BLaER1 treated with 17β-estradiol and CSF1 and Interleukin-3, amounts not matched to agents 10 nM and 100 nM (cell line): ENCODE results near the gene RFX1.

Experiments used
- H3K27ac ChIP-seq, 11 experiments: shearing (Covaris generic); formaldehyde crosslinking; 2 replicates each; pipeline ENCODE4 v1.8.1; 2022
- H3K27me3 ChIP-seq, 11 experiments: shearing (Covaris generic); formaldehyde crosslinking; 2 replicates each; pipeline ENCODE4 v1.8.1; 2022
- H3K36me3 ChIP-seq, 11 experiments: shearing (Covaris generic); formaldehyde crosslinking; 2 replicates each; pipeline ENCODE4 v1.8.1; 2022
- H3K4me1 ChIP-seq, 10 experiments: shearing (Covaris generic); formaldehyde crosslinking; 2 replicates each; pipeline ENCODE4 v1.8.1; 2022
- H3K4me2 ChIP-seq, 11 experiments: shearing (Covaris generic); formaldehyde crosslinking; 2 replicates each; pipeline ENCODE4 v1.8.1; 2022
- H3K4me3 ChIP-seq, 10 experiments: shearing (Covaris generic); formaldehyde crosslinking; 2 replicates each; pipeline ENCODE4 v1.8.1; 2022
- H3K9ac ChIP-seq, 11 experiments: shearing (Covaris generic); formaldehyde crosslinking; 2 replicates each; pipeline ENCODE4 v1.8.1; 2022
- H3K9me3 ChIP-seq, 11 experiments: shearing (Covaris generic); formaldehyde crosslinking; replicated peaks in 1 of 11; 2 replicates each; pipeline ENCODE4 v1.8.1; 2022
- H4K20me1 ChIP-seq, 11 experiments: shearing (Covaris generic); formaldehyde crosslinking; 2 replicates each; pipeline ENCODE4 v1.8.1; 2022
- Cebpa-rat ChIP-seq, 11 experiments: shearing (Covaris generic); IDR thresholded peaks; 2 replicates each; pipeline ENCODE4 v1.8.1; 2022

The RFX1 gene

DNA sequence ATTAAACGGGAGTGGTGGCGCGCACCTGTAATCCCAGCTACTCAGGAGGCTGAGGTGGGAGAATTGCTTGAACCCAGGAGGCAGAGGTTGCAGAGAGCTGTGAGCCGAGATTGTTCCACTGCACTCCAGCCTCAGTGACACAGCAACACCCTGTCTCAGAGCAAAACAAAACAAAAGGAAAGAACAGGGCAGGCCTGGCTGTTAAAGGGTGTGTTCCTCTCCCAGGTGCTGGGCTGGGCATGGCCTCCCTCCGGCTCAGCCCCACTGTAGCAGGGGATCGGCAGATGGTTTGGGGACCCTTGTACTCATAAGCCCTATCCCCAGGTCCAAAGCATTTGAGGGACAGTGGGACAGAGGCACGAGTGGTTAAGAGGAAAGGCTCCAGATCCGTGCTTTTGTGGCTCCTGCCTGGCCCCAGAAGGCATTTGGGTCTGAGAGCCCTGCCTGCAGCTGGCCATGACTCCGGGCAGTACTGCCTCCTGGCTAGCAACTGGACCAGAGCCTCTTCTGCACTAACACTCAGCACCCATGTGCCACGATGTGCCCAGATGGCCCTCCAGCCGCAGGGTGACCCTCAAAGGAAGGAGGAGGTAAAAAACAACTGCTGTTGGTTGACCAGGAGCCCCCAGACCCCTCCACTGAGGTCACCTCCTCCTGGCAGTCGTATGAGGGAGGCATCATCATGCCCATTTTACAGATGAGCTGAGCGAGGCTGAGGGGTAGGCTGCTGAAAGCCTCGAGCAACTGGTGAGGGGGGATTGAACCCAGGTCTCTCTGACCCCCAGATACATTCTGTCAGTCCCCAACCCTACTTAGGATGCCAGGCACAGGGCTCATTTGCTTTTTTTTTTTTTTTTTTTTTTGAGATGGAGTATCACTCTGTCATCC, 10.0 kb downstream of the RFX1 start:
- peaks cover 9 to 14% (median 12%) of the 10 kb centered on the region in 11 experiments for H3K9me3 ChIP-seq

GRCh38 chr19:13995017-13995728, 10.9 kb downstream of the RFX1 start:
- Histone ChIP-seq H3K4me3 (no peak overlapping the region), H3K36me3 (peaks cover 31 to 81% (median 64%) of the 10 kb centered on the region in 11 experiments), H3K9ac (peak overlapping the region in 1 of 11 experiments; percentile 42; a peak in 3 of 22 replicates), H4K20me1 (peaks cover 0 to 17% (median 0%) of the 10 kb centered on the region in 11 experiments; a peak in 1 of 22 replicates), H3K9me3 (peaks cover 9 to 14% (median 12%) of the 10 kb centered on the region in 11 experiments), H3K4me2 (no peak overlapping the region), H3K4me1 (peaks cover 3 to 34% (median 21%) of the 10 kb centered on the region in 10 experiments; a peak in 19 of 20 replicates), H3K27ac (peak overlapping the region in 4 of 11 experiments; percentile 3 to 27 (median 5); a peak in 2 of 22 replicates), H3K27me3 (no peaks in the 10 kb centered on the region)
- no peak for TF ChIP-seq Cebpa-rat (IDR thresholded peaks at IDR 0.05)

More for the DNA sequence above, 10.0 kb downstream of the RFX1 start:
- Histone ChIP-seq H3K4me3 (no peak overlapping the region), H3K9ac (peak overlapping the region in 1 of 11 experiments; percentile 24; a peak in 2 of 22 replicates), H3K27ac (peak overlapping the region in 1 of 11 experiments; percentile 14; a peak in 1 of 22 replicates), H4K20me1 (peaks cover 0 to 17% (median 0%) of the 10 kb centered on the region in 11 experiments; a peak in 1 of 22 replicates), H3K27me3 (no peaks in the 10 kb centered on the region), H3K4me2 (no peak overlapping the region), H3K36me3 (peaks cover 31 to 76% (median 60%) of the 10 kb centered on the region in 11 experiments), H3K4me1 (peaks cover 12 to 40% (median 27%) of the 10 kb centered on the region in 10 experiments)
- TF ChIP-seq Cebpa-rat (IDR thresholded peaks at IDR 0.05): no peak

GRCh38 chr19:13993590-13994300, 12.4 kb downstream of the RFX1 start:
- H3K9ac ChIP-seq: peak overlapping the region in 3 of 11 experiments; percentile 13 to 54 (median 18); a peak in 2 of 22 replicates
- H4K20me1 ChIP-seq: peaks cover 0 to 17% (median 0%) of the 10 kb centered on the region in 11 experiments; a peak in 1 of 22 replicates
- peaks cover 20 to 74% (median 56%) of the 10 kb centered on the region in 11 experiments for H3K36me3 ChIP-seq
- H3K27me3 ChIP-seq: no peaks in the 10 kb centered on the region
- H3K4me3 ChIP-seq: no peak overlapping the region
- TF ChIP-seq Cebpa-rat (IDR thresholded peaks at IDR 0.05): no peak
- peaks cover 0 to 44% (median 27%) of the 10 kb centered on the region in 10 experiments; a peak in 17 of 20 replicates for H3K4me1 ChIP-seq
- peak overlapping the region in 4 of 11 experiments; percentile 8 to 36 (median 26); a peak in 4 of 22 replicates for H3K4me2 ChIP-seq
- H3K9me3 ChIP-seq: peaks cover 1 to 3% (median 2%) of the 10 kb centered on the region in 11 experiments; a peak in 20 of 22 replicates
- peak overlapping the region in 4 of 11 experiments; percentile 11 to 39 (median 23); a peak in 5 of 22 replicates for H3K27ac ChIP-seq

GRCh38 chr19:13992025-13992424, 14.1 kb downstream of the RFX1 start:
- no peak for TF ChIP-seq Cebpa-rat (IDR thresholded peaks at IDR 0.05)
- no peak overlapping the region for H3K4me3 ChIP-seq
- no peaks in the 10 kb centered on the region for H3K9me3 ChIP-seq
- H3K4me2 ChIP-seq: 0 out of 22 replicates have a peak overlapping the region, but pooled peaks of 2 of the 11 experiments have one; percentile 21 to 38
- peaks cover 17 to 57% (median 47%) of the 10 kb centered on the region in 11 experiments for H3K36me3 ChIP-seq
- H3K9ac ChIP-seq: 0 out of 22 replicates have a peak overlapping the region, but pooled peaks of 1 of the 11 experiments have one; percentile 5
- H3K27ac ChIP-seq: no peak overlapping the region
- peaks cover 15 to 55% (median 44%) of the 10 kb centered on the region in 10 experiments for H3K4me1 ChIP-seq
- no peaks in the 10 kb centered on the region for H3K27me3 ChIP-seq
- peaks cover 0 to 9% (median 0%) of the 10 kb centered on the region in 11 experiments; a peak in 1 of 22 replicates for H4K20me1 ChIP-seq

GRCh38 chr19:13990085-13990484, 16.0 kb downstream of the RFX1 start:
- H3K36me3 ChIP-seq: peaks cover 17 to 42% (median 37%) of the 10 kb centered on the region in 11 experiments
- peak overlapping the region in 2 of 11 experiments; percentile 4 to 29; a peak in 1 of 22 replicates for H3K27ac ChIP-seq
- no peaks in the 10 kb centered on the region for H4K20me1 ChIP-seq
- H3K4me2 ChIP-seq: peak overlapping the region in 3 of 11 experiments; percentile 3 to 18 (median 3); a peak in 2 of 22 replicates
- no peak overlapping the region for H3K9ac ChIP-seq
- H3K4me3 ChIP-seq: no peak overlapping the region
- H3K27me3 ChIP-seq: no peaks in the 10 kb centered on the region
- no peak for TF ChIP-seq Cebpa-rat (IDR thresholded peaks at IDR 0.05)
- peaks cover 33 to 74% (median 61%) of the 10 kb centered on the region in 10 experiments for H3K4me1 ChIP-seq
- no peaks in the 10 kb centered on the region for H3K9me3 ChIP-seq

GRCh38 chr19:13989487-13989886, 16.6 kb downstream of the RFX1 start:
- Histone ChIP-seq H4K20me1 (no peaks in the 10 kb centered on the region), H3K4me2 (peak overlapping the region in 3 of 11 experiments; percentile 3 to 18 (median 3); a peak in 2 of 22 replicates), H3K4me3 (no peak overlapping the region), H3K27me3 (no peaks in the 10 kb centered on the region), H3K9ac (no peak overlapping the region), H3K27ac (peak overlapping the region in 4 of 11 experiments; percentile 8 to 96 (median 60); a peak in 5 of 22 replicates), H3K36me3 (peaks cover 17 to 40% (median 35%) of the 10 kb centered on the region in 11 experiments), H3K9me3 (no peaks in the 10 kb centered on the region), H3K4me1 (peaks cover 39 to 80% (median 67%) of the 10 kb centered on the region in 10 experiments)
- TF ChIP-seq Cebpa-rat (IDR thresholded peaks at IDR 0.05): no peak

DNA sequence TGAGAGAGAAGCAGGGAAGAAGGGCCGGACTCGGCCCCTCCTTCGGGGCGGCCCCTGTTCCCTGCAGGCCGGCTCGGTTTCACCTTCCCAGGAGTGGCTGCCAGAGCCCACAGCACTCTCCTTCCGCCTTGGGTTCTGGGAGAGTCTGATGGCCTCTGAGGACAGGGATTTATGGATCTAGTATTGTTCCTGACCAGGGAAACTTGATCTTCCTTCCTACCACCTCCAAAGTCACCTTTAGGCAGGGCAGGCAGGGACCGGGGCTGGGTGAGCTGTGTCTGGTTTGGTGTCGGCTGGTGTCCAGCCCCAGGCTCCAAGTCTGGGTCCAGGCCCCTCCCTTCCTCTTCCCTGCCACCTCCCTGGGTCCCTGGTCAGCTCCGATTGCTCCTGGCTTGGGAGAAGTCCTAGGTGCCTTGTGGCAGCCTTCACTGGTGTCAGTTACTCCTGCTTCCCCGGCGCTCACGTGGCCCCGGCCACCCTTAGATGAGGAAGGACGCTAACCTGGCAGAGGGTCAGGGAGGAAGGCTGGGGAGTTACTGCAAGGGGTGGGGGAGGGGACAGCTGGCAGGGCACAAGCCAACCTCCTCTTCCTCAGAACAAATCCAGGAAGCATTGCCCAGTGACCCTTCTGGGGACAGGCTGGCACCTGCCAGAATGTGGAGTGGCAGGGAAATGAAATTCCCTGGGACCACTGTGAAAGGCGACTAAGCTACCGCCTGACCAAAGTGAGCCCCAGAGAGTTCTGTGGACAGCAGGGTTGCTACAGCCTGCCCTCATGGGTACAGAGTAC, 18.8 kb downstream of the RFX1 start:
- Histone ChIP-seq H4K20me1 (no peaks in the 10 kb centered on the region), H3K9me3 (no peaks in the 10 kb centered on the region), H3K27ac (peak overlapping the region; percentile 90 to 96 (median 94)), H3K4me2 (peak overlapping the region; percentile 95 to 99 (median 97)), H3K4me1 (peaks cover 58 to 94% (median 82%) of the 10 kb centered on the region in 10 experiments), H3K9ac (peak overlapping the region; percentile 78 to 87 (median 83)), H3K27me3 (no peaks in the 10 kb centered on the region), H3K36me3 (peaks cover 6 to 34% (median 24%) of the 10 kb centered on the region in 11 experiments; a peak in 21 of 22 replicates), H3K4me3 (peak overlapping the region; percentile 23 to 61 (median 48); a peak in 19 of 20 replicates)
- TF ChIP-seq Cebpa-rat (IDR thresholded peaks at IDR 0.05): no peak
